ENCODE measurements around the gene SERP2. TPM values are rescaled to one million over a fixed set of nuclear protein-coding genes. Genes with fewer than 3 reads are reported as not detected.

SERP2 gene
- total RNA-seq, 1 donor: 5.6 TPM

GRCh38 chr13:44389876-44390275, 16.3 kb downstream of the SERP2 start:
- H3K4me3 ChIP-seq (ENCODE audit: low read depth, low read length): no peak overlapping the region
- no peak for DNase-seq (ENCODE audit: low read depth)
- no peak for TF ChIP-seq CTCF (IDR thresholded peaks at IDR 0.05; ENCODE audit: insufficient read depth, low read depth, low read length)

DNA sequence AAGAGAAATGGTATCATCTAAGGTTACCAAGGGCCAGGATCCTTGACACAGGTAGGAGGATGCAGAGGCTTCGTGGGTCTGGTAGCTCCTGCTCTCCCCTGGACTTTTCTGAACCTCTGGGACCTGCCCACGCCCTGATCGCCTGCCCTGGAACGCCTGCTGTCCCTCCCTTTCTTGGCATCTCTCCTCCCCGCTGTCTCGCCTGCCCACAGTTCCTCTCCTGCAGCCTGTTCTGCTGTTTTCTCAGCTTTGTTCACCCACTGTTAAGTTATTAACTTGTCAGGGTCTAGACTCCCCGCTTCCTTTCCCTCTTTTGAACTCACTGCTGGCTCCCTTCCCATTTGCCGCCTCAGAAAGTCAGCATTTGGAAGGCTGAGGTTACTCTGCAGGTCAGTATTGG, 19.8 kb downstream of the SERP2 start:
- DNase-seq (ENCODE audit: low read depth): no peak
- no peak for TF ChIP-seq CTCF (IDR thresholded peaks at IDR 0.05; ENCODE audit: insufficient read depth, low read depth, low read length)

DNA sequence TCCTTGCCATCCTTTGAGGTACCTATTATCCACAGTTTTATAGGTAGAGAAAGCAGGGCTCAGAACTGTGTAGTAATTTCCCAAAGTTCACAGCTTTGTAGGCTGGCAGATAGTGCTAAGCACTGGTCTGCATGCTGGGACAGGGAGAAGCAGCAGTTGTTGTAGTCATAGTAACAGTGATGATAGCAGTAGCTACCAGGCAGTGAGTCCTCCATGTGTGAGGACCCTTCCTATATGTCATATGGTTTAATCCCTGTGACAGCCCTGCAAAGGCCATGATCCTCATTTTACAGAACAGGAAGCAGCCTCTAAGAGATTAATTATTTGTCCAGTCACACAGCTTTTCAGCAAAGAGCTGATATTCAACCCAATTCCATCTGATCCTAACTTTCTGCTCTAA, 21.0 kb downstream of the SERP2 start:
- no peak overlapping the region for H3K4me3 ChIP-seq (ENCODE audit: low read depth, low read length)
- TF ChIP-seq CTCF (IDR thresholded peaks at IDR 0.05; ENCODE audit: insufficient read depth, low read depth, low read length): no peak
- DNase-seq (ENCODE audit: low read depth): no peak

More for the DNA sequence above, 19.8 kb downstream of the SERP2 start:
- no peak overlapping the region for H3K4me3 ChIP-seq (ENCODE audit: low read depth, low read length)

DNA sequence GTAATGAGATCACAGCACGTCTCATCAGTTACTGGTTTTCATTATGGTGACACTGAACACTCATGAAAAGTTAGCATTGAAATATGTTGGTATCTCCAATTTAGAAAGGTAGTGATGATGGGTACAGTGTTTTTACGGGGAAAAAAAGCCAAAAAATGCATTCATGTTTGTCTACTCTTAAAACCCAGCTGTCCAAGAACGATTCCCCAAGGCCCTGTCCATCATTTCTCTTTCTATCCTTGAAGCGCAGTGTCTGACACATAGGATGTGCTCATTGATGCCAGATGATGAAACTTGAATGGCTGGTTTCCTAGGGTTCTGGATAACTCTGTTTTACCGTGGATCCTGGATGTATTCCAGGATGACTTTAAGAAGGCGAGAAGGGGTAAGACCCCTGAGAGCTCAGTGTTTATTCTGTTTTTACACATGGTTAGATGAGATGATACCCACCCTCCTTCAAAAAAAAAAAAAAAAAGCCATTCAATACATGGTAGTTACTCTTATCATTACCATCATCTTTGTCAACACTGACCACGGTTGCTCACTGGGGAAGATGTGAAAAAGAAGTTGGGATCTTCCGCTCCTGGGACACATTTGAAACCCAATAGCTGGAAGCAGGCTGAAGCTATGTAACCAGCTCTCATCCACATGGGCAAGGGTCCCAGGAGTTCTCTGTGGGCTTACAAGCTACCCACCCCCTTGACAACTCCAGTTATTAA, 22.5 kb downstream of the SERP2 start:
- H3K4me3 ChIP-seq (ENCODE audit: low read depth, low read length): no peak overlapping the region
- DNase-seq (ENCODE audit: low read depth): peak; percentile 51
- TF ChIP-seq CTCF (IDR thresholded peaks at IDR 0.05; ENCODE audit: insufficient read depth, low read depth, low read length): no peak

- peak; percentile 99 for DNase-seq (ENCODE audit: low read depth)
These were observed 23.3 kb downstream of the SERP2 start for GRCh38 chr13:44396701-44397580.

DNA sequence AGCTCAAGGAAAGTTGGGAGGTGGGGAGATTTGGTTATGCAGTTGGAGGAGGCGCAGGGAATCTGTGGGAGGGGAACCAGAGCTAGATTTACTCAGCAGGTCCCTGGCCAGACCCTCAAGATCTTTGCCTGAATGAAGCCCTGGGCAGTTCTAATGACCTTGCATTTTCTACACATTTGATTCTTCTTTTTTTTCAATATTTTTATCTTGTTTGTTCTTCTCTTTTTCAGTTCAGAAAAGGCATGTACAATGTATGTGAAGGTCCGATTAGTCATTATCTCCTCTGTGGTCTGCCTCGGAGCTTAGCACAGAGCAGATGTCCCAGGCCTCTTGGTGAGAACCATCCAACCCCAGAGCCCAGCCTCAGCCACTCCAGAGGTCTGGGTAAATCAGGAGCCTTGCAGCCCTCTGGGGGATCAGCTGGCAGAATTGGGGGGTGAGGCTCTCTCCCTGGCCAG, 24.2 kb downstream of the SERP2 start:
- no peak overlapping the region for H3K4me3 ChIP-seq (ENCODE audit: low read depth, low read length)
- no peak for TF ChIP-seq CTCF (IDR thresholded peaks at IDR 0.05; ENCODE audit: insufficient read depth, low read depth, low read length)
- peak; percentile 94 for DNase-seq (ENCODE audit: low read depth)

More at GRCh38 chr13:44396701-44397580, 23.3 kb downstream of the SERP2 start:
- TF ChIP-seq CTCF (IDR thresholded peaks at IDR 0.05; ENCODE audit: insufficient read depth, low read depth, low read length): no peak
- peak overlapping the region; percentile 24 for H3K4me3 ChIP-seq (ENCODE audit: low read depth, low read length)

Data from fibroblast of villous mesenchyme (primary cell).